Measurements from ENCODE around the gene PSAPL1. TPM values are rescaled to one million over a fixed set of nuclear protein-coding genes. Genes with fewer than 3 reads are reported as not detected.

Gene PSAPL1
- total and polyA plus RNA-seq, 2 of the 8 experiments (the other 6 are each of a cell fraction or from before 2014, with no cell fraction given): 0.03 TPM; not detected in 1

DNA sequence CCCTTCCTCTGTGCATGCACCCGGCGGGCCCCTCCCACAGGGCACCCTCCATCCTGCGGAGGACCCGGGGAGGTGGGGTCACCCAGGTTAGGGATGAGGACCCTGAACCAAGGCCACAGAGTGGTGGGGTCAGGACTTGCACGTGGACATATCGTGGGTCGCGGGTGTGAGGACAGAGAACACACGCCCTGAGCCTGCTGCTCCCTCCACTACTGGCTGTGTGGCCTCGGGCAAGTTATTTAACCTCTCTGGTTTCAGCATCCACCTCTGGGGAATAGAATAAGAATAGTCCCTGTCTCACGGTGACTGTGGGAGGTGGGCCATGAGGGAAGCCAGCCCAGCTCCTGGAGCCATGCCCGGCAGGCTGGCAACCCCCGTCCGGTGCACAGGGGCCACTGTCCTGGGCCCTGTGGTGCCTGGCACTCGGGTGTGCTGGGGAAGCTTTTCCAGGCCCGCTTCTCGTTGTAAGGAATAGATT, 5.1 kb downstream of the PSAPL1 start (continued):
- TF ChIP-seq RFX5 (IDR thresholded peaks at IDR 0.05; ENCODE audit: borderline replicate concordance, low read depth, low read length) (no peak), RBBP5 (IDR thresholded peaks at IDR 0.05; ENCODE audit: borderline replicate concordance, low read depth, low read length) (no peak), POLR2AphosphoS5 (IDR thresholded peaks at IDR 0.05; ENCODE audit: low read depth, low read length) (no peak), TBP (IDR thresholded peaks at IDR 0.05; ENCODE audit: low read depth, low read length) (no peak), FOSL1 (IDR thresholded peaks at IDR 0.05; ENCODE audit: insufficient read depth, low read depth, low read length) (no peak)

All from H1 (cell line).